GM12801 (cell line): ENCODE data around the gene CFAP221.

Source experiments
- CTCF ChIP-seq: IDR thresholded peaks from one replicate; pipeline ENCODE4 v1.5.1; 2011; ENCODE audit warnings: control low read depth; ENCODE audit not compliant: insufficient read length; ENCODE audit errors: extremely low read depth

CFAP221 gene

GRCh38 chr2:119702918-119703401 lies 158.7 kb downstream of the CFAP221 start:
- TF ChIP-seq CTCF: peak; percentile 59

- no peak for TF ChIP-seq CTCF
Measured at GRCh38 chr2:119703526-119703925, 159.3 kb downstream of the CFAP221 start.

- no peak for TF ChIP-seq CTCF
Measured at GRCh38 chr2:119704670-119705120, 160.4 kb downstream of the CFAP221 start.

- no peak for TF ChIP-seq CTCF
Measured at GRCh38 chr2:119706221-119706620, 162.0 kb downstream of the CFAP221 start.
